H1 (cell line): ENCODE measurements around the gene CDH19. TPM values are rescaled to one million over a fixed set of nuclear protein-coding genes. Genes with fewer than 3 reads are reported as not detected.

Experiments
- CTCF ChIA-PET: fragments of 300-600 bp; sonication (Branson Sonifier 250); formaldehyde crosslinking; loops from one replicate; lab custom pipeline; 2021; ENCODE audit not compliant: partially characterized antibody; lab: Charles Lee
- POLR2A ChIA-PET: fragments of 300-600 bp; sonication (Branson Sonifier 250); formaldehyde crosslinking; loops from one replicate; lab custom pipeline; 2021; ENCODE audit warnings: inconsistent platforms; ENCODE audit not compliant: partially characterized antibody; lab: Charles Lee
- DNase-seq, 2 experiments: peaks; one replicate each; pipeline versions ENCODE4 v3.0.0 to v3.0.0-alpha.2; 2010 to 2022; ENCODE audit warnings: low spot score in 2 of 2, low read depth in 1 of 2, mixed read lengths in 1 of 2
- FAIRE-seq: peaks from 2 replicates; lab custom pipeline; 2011; peaks lifted over from hg19 to GRCh38; lab: Jason Lieb, UNC
- H2AFZ ChIP-seq: 2 replicates; pipeline ENCODE4 v1.8.1; 2012; ENCODE audit warnings: low read length, inconsistent platforms
- H2AK5ac ChIP-seq: 2 replicates; pipeline ENCODE4 v1.6.1; 2013; ENCODE audit warnings: low read depth, low read length
- H2BK120ac ChIP-seq: replicated peaks from 2 replicates; pipeline ENCODE3; 2013; ENCODE audit warnings: low read depth, low read length, inconsistent platforms
- H2BK12ac ChIP-seq: 2 replicates; pipeline ENCODE4 v1.6.1; 2013; ENCODE audit warnings: low read depth, low read length
- H2BK15ac ChIP-seq: 2 replicates; pipeline ENCODE4 v1.6.1; 2013; ENCODE audit warnings: low read length
- H2BK20ac ChIP-seq: 2 replicates; pipeline ENCODE4 v1.6.1; 2013; ENCODE audit warnings: low read length
- H2BK5ac ChIP-seq: 2 replicates; pipeline ENCODE4 v1.6.1; 2013; ENCODE audit warnings: low read depth, low read length
- H3K14ac ChIP-seq: 2 replicates; pipeline ENCODE4 v1.6.1; 2013; ENCODE audit warnings: inconsistent platforms; ENCODE audit not compliant: insufficient read length
- H3K18ac ChIP-seq: 2 replicates; pipeline ENCODE4 v1.6.1; 2013; ENCODE audit warnings: low read length; ENCODE audit errors: extremely low read depth
- H3K23ac ChIP-seq: 2 replicates; pipeline ENCODE4 v1.6.1; 2013; ENCODE audit warnings: inconsistent platforms; ENCODE audit not compliant: insufficient read length
- H3K23me2 ChIP-seq: 2 replicates; pipeline ENCODE4 v1.6.1; 2013; ENCODE audit warnings: low read depth, low read length
- H3K27ac ChIP-seq: 2 replicates; pipeline ENCODE4 v1.6.1; 2011; ENCODE audit warnings: low read depth, low read length, inconsistent platforms
- H3K27me3 ChIP-seq, 4 experiments: replicated peaks in 1 of 4; 1 replicate in 1 of 4; 2 replicates in 3 of 4; pipeline versions ENCODE4 v1.6.1 to v1.8.1; 2011 to 2013; ENCODE audit warnings: low read length in 3 of 4, mild to moderate bottlenecking in 3 of 4, inconsistent platforms in 2 of 4, mixed read lengths in 2 of 4, moderate library complexity in 1 of 4; ENCODE audit not compliant: control insufficient read depth in 3 of 4, insufficient read depth in 3 of 4; ENCODE audit errors: extremely low read depth in 1 of 4
- H3K36me3 ChIP-seq, 4 experiments: 2 replicates each; pipeline versions ENCODE4 v1.6.1 to v1.8.1; 2011 to 2013; ENCODE audit warnings: mild to moderate bottlenecking in 4 of 4, low read length in 3 of 4, moderate library complexity in 2 of 4, control low read depth in 1 of 4, inconsistent platforms in 1 of 4; ENCODE audit not compliant: insufficient read depth in 4 of 4, control insufficient read depth in 2 of 4
- H3K4ac ChIP-seq: replicated peaks from 2 replicates; pipeline ENCODE3; 2013; ENCODE audit warnings: low read length, low read depth, mixed read lengths, inconsistent platforms; ENCODE audit not compliant: insufficient read length
- H3K4me1 ChIP-seq, 4 experiments: replicated peaks in 1 of 4; 1 replicate in 1 of 4; 2 replicates in 3 of 4; pipeline versions ENCODE4 v1.6.1 to v1.8.1; 2011 to 2013; ENCODE audit warnings: low read length in 3 of 4, inconsistent platforms in 2 of 4, mixed read lengths in 1 of 4; ENCODE audit not compliant: insufficient read depth in 4 of 4, control insufficient read depth in 3 of 4
- H3K4me2 ChIP-seq, 2 experiments: 2 replicates each; pipeline versions ENCODE4 v1.6.1 to v1.8.1; 2011 to 2013; ENCODE audit warnings: low read depth in 2 of 2, low read length in 2 of 2, control low read depth in 1 of 2, inconsistent platforms in 1 of 2, mild to moderate bottlenecking in 1 of 2; ENCODE audit not compliant: insufficient read depth in 1 of 2
- H3K4me3 ChIP-seq, 4 experiments: fragments of 200-600, 300-600 bp in 1 of 4; sonication (generic), shearing (Covaris generic), sonication (Bioruptor Twin) in 1 of 4; 2 replicates each; pipeline versions ENCODE4 v1.5.1 to v1.8.1; 2011 to 2016; ENCODE audit warnings: low read length in 4 of 4, low read depth in 3 of 4, control low read depth in 2 of 4, inconsistent platforms in 2 of 4, mild to moderate bottlenecking in 2 of 4, mixed read lengths in 1 of 4, moderate library complexity in 1 of 4; ENCODE audit not compliant: insufficient read depth in 2 of 4; ENCODE audit errors: extremely low read depth in 1 of 4
- H3K56ac ChIP-seq: replicated peaks from 2 replicates; pipeline ENCODE3; 2013; ENCODE audit warnings: low read depth, mild to moderate bottlenecking, mixed read lengths, low read length, inconsistent platforms; ENCODE audit not compliant: insufficient read length
- H3K79me1 ChIP-seq: 2 replicates; pipeline ENCODE4 v1.6.1; 2013; ENCODE audit warnings: low read depth, low read length, control low read depth
- H3K79me2 ChIP-seq, 2 experiments: 2 replicates each; pipeline versions ENCODE4 v1.6.1 to v1.8.1; 2012 to 2013; ENCODE audit warnings: low read length in 2 of 2, mild to moderate bottlenecking in 2 of 2, inconsistent platforms in 1 of 2; ENCODE audit not compliant: insufficient read depth in 2 of 2, control insufficient read depth in 1 of 2
- H3K9ac ChIP-seq, 4 experiments: replicated peaks in 1 of 4; 1 replicate in 1 of 4; 2 replicates in 3 of 4; pipeline versions ENCODE4 v1.6.1 to v1.8.1; 2011 to 2013; ENCODE audit warnings: low read depth in 3 of 4, low read length in 3 of 4, control low read depth in 2 of 4, mild to moderate bottlenecking in 2 of 4, moderate library complexity in 2 of 4, inconsistent platforms in 1 of 4; ENCODE audit errors: extremely low read depth in 1 of 4
- H3K9me3 ChIP-seq, 2 experiments: 2 replicates each; pipeline versions ENCODE4 v1.6.1 to v1.8.1; 2012 to 2013; ENCODE audit warnings: mild to moderate bottlenecking in 2 of 2, moderate library complexity in 2 of 2, control low read depth in 1 of 2, inconsistent platforms in 1 of 2, low read depth in 1 of 2, low read length in 1 of 2, mixed read lengths in 1 of 2; ENCODE audit not compliant: insufficient read depth in 2 of 2
- H4K20me1 ChIP-seq, 2 experiments: replicated peaks in 1 of 2; 2 replicates each; pipeline versions ENCODE3 to v1.8.1; 2011 to 2013; ENCODE audit warnings: inconsistent platforms in 2 of 2, low read length in 2 of 2, mild to moderate bottlenecking in 1 of 2; ENCODE audit not compliant: insufficient read depth in 2 of 2, control insufficient read depth in 1 of 2
- H4K5ac ChIP-seq: 2 replicates; pipeline ENCODE4 v1.6.1; 2013; ENCODE audit warnings: low read length, low read depth, mixed read lengths, inconsistent platforms; ENCODE audit not compliant: insufficient read length
- H4K8ac ChIP-seq: 2 replicates; pipeline ENCODE4 v1.8.0; 2013; ENCODE audit warnings: mild to moderate bottlenecking, moderate library complexity, low read length, inconsistent platforms; ENCODE audit not compliant: insufficient read depth; ENCODE audit errors: extremely low read depth
- H4K91ac ChIP-seq: replicated peaks from 2 replicates; pipeline ENCODE3; 2013; ENCODE audit warnings: low read length, mixed read lengths, inconsistent platforms; ENCODE audit not compliant: insufficient read length
- CBX5 ChIP-seq: fragments of 300-800, 300-1000 bp; sonication (generic); IDR thresholded peaks from 2 replicates; pipeline ENCODE4 v1.7.1; 2016; ENCODE audit warnings: antibody characterized with exemption, low read length, low read depth
- CREB1 ChIP-seq: IDR thresholded peaks from 2 replicates; pipeline ENCODE4 v1.6.1; 2012; ENCODE audit warnings: inconsistent platforms
- EP300 ChIP-seq, 2 experiments: IDR thresholded peaks; 1 replicate in 1 of 2; 2 replicates in 1 of 2; pipeline ENCODE4 v1.6.1; 2011 to 2012; ENCODE audit warnings: low read depth in 2 of 2, low read length in 2 of 2, mild to moderate bottlenecking in 2 of 2, borderline replicate concordance in 1 of 2, inconsistent platforms in 1 of 2, moderate library complexity in 1 of 2
- JUND ChIP-seq: IDR thresholded peaks from 2 replicates; pipeline ENCODE4 v1.6.1; 2011; ENCODE audit warnings: mild to moderate bottlenecking, improper control_type of control experiment, low read length
- NRF1 ChIP-seq: IDR thresholded peaks from 2 replicates; pipeline ENCODE4 v1.6.1; 2011; ENCODE audit warnings: mild to moderate bottlenecking, low read depth, low read length, improper control_type of control experiment
- SUZ12 ChIP-seq: fragments of 200-600 bp; sonication (generic); IDR thresholded peaks from 2 replicates; pipeline ENCODE4 v1.6.1; 2012; ENCODE audit warnings: mild to moderate bottlenecking, inconsistent platforms, low read length, moderate library complexity, mixed read lengths
- polyA plus RNA-seq, 7 experiments: library from polyadenylated mRNA; depleted of rRNA in 3 of 7; stranded (reverse) in 5 of 7; unstranded in 2 of 7; fragments of >200 nt in 5 of 7; fragments of 200-250 nt in 2 of 7; gene quantifications; 1 replicate in 5 of 7; 2 replicates in 1 of 7; 4 replicates in 1 of 7; pipeline versions ENCODE4 v1.2.1 to v1.2.3, GENCODE V29; 2011 to 2013; ENCODE audit warnings: missing spikeins in 2 of 7, mixed read lengths in 2 of 7
- total RNA-seq: library from RNA; stranded (reverse); fragmentation: NEBNext Ultra II Directional; extraction: Animal tissue kit (Norgen Biotek cat#: 25700); gene quantifications from 2 replicates; pipeline ENCODE4 v1.2.1, GENCODE V29; 2021

The CDH19 gene
- total and polyA plus RNA-seq, 2 of the 8 experiments (the other 6 are each of a cell fraction or from before 2014, with no cell fraction given) = not detected

DNA sequence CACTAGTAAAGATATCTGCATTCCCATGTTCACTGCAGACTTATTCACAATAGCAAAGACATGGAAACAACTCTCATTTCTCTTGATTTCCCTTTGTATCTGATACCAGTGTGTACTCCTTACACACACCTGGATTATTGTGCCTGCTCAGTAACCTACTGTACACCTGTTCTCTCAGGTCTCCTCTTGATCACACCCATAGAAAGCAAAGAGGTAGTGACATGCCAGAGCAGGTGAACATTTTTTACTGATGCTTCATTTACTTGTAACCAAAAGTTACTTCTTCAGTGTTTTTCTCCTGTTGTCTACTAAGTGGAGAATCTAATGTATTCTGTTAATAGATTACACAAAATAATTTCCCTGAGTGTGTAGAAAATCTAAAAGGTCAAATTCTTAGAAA lies 46.8 kb downstream of the CDH19 start:
- H3K9ac ChIP-seq = no peak overlapping the region
- ChIA-PET CTCF (no interaction called here), POLR2A (no interaction called here)
- DNase-seq (no peak), FAIRE-seq (no peak)
- no peaks in the 10 kb centered on the region for H3K9me3 ChIP-seq
- no peak overlapping the region for H2BK120ac ChIP-seq
- no peak overlapping the region for H3K23ac ChIP-seq
- H3K79me1 ChIP-seq = no peaks in the 10 kb centered on the region
- H3K4ac ChIP-seq = no peak overlapping the region
- no peaks in the 10 kb centered on the region for H3K23me2 ChIP-seq
- no peaks in the 10 kb centered on the region for H3K27me3 ChIP-seq
- H2BK12ac ChIP-seq = no peak overlapping the region
- no peak overlapping the region for H2BK5ac ChIP-seq
- no peak overlapping the region for H3K4me3 ChIP-seq
- TF ChIP-seq CREB1 (no peak), CBX5 (no peak), SUZ12 (no peak), JUND (no peak), EP300 (IDR thresholded peaks at IDR 0.05; ENCODE audit: borderline replicate concordance in 1 of 2, low read depth in 2 of 2, low read length in 2 of 2) (no peak), NRF1 (no peak)
- H3K27ac ChIP-seq = no peak overlapping the region
- H3K56ac ChIP-seq = no peak overlapping the region
- H3K79me2 ChIP-seq = no peaks in the 10 kb centered on the region
- H2BK20ac ChIP-seq = no peak overlapping the region
- no peak overlapping the region for H2AFZ ChIP-seq
- H4K8ac ChIP-seq = no peak overlapping the region
- no peaks in the 10 kb centered on the region for H3K4me1 ChIP-seq
- H3K18ac ChIP-seq = no peak overlapping the region
- H3K36me3 ChIP-seq = no peaks in the 10 kb centered on the region
- H2AK5ac ChIP-seq = no peak overlapping the region
- H2BK15ac ChIP-seq = no peak overlapping the region
- H4K91ac ChIP-seq = no peak overlapping the region
- no peak overlapping the region for H3K14ac ChIP-seq
- H4K5ac ChIP-seq = no peak overlapping the region
- H3K4me2 ChIP-seq = no peak overlapping the region
- H4K20me1 ChIP-seq = no peaks in the 10 kb centered on the region
